A549 treated with ZK216348 at 1 μM for 4 hours (cell line): ENCODE results near the gene MRPL40. TPM values are rescaled to one million over a fixed set of nuclear protein-coding genes. Genes with fewer than 3 reads are reported as not detected.

ENCODE experiments used
- total RNA-seq: library from RNA; stranded (reverse); fragments of 200-300 nt; extraction: Qiagen RNA extraction; gene quantifications from 5 replicates; pipeline ENCODE4 v1.2.3, GENCODE V29; 2022; ENCODE audit warnings: low read depth

MRPL40 gene
- 41.7 to 53.4 TPM (median 46.4 TPM) in 5 replicates for total RNA-seq

GRCh38 chr22:19432133-19432851 is at the start of gene MRPL40:
Gene MRPL40, plus strand, starts transcription at chr22:19432545. Its CDS starts 10 bp downstream, at chr22:19432555.

GRCh38 chr22:19431649-19432132 is 654 bp upstream of the MRPL40 start, which contains the start of gene HIRA:
Gene HIRA, minus strand, starts transcription at chr22:19431733. Its CDS starts 257 bp downstream, at chr22:19431476.

GRCh38 chr22:19447330-19448075 is 15.2 kb downstream of the MRPL40 start, which contains the start of gene C22orf39:
Gene C22orf39, minus strand, starts transcription at chr22:19447711. Its CDS starts 23 bp downstream, at chr22:19447688.

GRCh38 chr22:19478901-19479354 is 46.6 kb downstream of the MRPL40 start, which contains the start of gene UFD1:
Gene UFD1, minus strand, starts transcription at chr22:19479193. Its CDS starts 108 bp downstream, at chr22:19479085.

GRCh38 chr22:19479355-19480172 is 47.2 kb downstream of the MRPL40 start, which contains the start of gene CDC45:
Gene CDC45, plus strand, starts transcription at chr22:19479920. Its CDS starts 49 bp downstream, at chr22:19479969.

Other genes with a start within 250 kb of the MRPL40 start
- 4.4 to 6.1 TPM (median 5.4 TPM) in 5 replicates for gene CLTCL1, start 140.8 kb upstream of the MRPL40 start, total RNA-seq
- 19.9 to 25.3 TPM (median 23.5 TPM) in 5 replicates for gene HIRA, start 812 bp upstream of the MRPL40 start, total RNA-seq
- 12.2 to 18.3 TPM (median 15.2 TPM) in 5 replicates for gene C22orf39, start 15.2 kb downstream of the MRPL40 start, total RNA-seq
- 91.2 to 104 TPM (median 96.8 TPM) in 5 replicates for gene UFD1, start 46.6 kb downstream of the MRPL40 start, total RNA-seq
- 22.2 to 27.0 TPM (median 24.4 TPM) in 5 replicates for gene CDC45, start 47.4 kb downstream of the MRPL40 start, total RNA-seq
- gene CLDN5, start 91.9 kb downstream of the MRPL40 start, total RNA-seq = not detected in 5 replicates